Activated CD4-positive, alpha-beta T cell treated with anti-CD3 and anti-CD28 coated beads, Interleukin-2, amount 50 U/mL, for 1 hour (primary cell): ENCODE data around the gene ANKLE1.

Source experiments
- DNase-seq: peaks from one replicate; pipeline ENCODE4 v3.0.0-alpha.2; 2020

The ANKLE1 gene

GRCh38 chr19:17328517-17329365, 47.0 kb downstream of the ANKLE1 start:
- peak; percentile 41 for DNase-seq

GRCh38 chr19:17329366-17330261, 47.9 kb downstream of the ANKLE1 start:
- no peak for DNase-seq

GRCh38 chr19:17330262-17331044, 48.8 kb downstream of the ANKLE1 start:
- no peak for DNase-seq

GRCh38 chr19:17331045-17331558, 49.4 kb downstream of the ANKLE1 start:
- DNase-seq, result no peak

- DNase-seq, result no peak
Measured at GRCh38 chr19:17332360-17332676, 50.6 kb downstream of the ANKLE1 start.

GRCh38 chr19:17332677-17333581, 51.2 kb downstream of the ANKLE1 start:
- peak; percentile 34 for DNase-seq

- peak; percentile 66 for DNase-seq
Measured at GRCh38 chr19:17333611-17334413, 52.1 kb downstream of the ANKLE1 start.

- peak; percentile 96 for DNase-seq
Measured at GRCh38 chr19:17334414-17335409, 53.0 kb downstream of the ANKLE1 start, which contains the start of gene ANO8. ANO8 (minus strand) TSS chr19:17334855; CDS start chr19:17334670, 185 bp downstream.

GRCh38 chr19:17335575-17335974, 53.9 kb downstream of the ANKLE1 start:
- no peak for DNase-seq
